HT1080 (cell line): Measurements from ENCODE around the gene DLGAP1. TPM values are rescaled to one million over a fixed set of nuclear protein-coding genes. Genes with fewer than 3 reads are reported as not detected.

ENCODE experiments used
- DNase-seq: peaks from one replicate; pipeline ENCODE4 v3.0.0-alpha.2; 2015; ENCODE audit warnings: low read depth
- total RNA-seq: library from RNA; depleted of rRNA; stranded (reverse); fragments of >200 nt; shearing (Covaris generic); gene quantifications from 2 replicates; pipeline ENCODE4 v1.2.3, GENCODE V29; 2014

Gene DLGAP1
- total RNA-seq, 1 experiment from 2014 or later, result not detected

GRCh38 chr18:4007846-4008245 lies 447.3 kb downstream of the DLGAP1 start:
- DNase-seq, result no peak

- peak; percentile 28 for DNase-seq
These were observed 450.8 kb downstream of the DLGAP1 start for GRCh38 chr18:4004183-4004829.

GRCh38 chr18:3998698-3999333 lies 456.3 kb downstream of the DLGAP1 start:
- no peak for DNase-seq

GRCh38 chr18:3995476-3996102 lies 459.5 kb downstream of the DLGAP1 start:
- DNase-seq, result peak; percentile 60

GRCh38 chr18:3993941-3994687 lies 461.0 kb downstream of the DLGAP1 start:
- no peak for DNase-seq

- DNase-seq, result peak; percentile 40
These were observed 469.4 kb downstream of the DLGAP1 start for GRCh38 chr18:3985664-3986063.

- no peak for DNase-seq
These were observed 470.1 kb downstream of the DLGAP1 start for GRCh38 chr18:3985020-3985419.

- no peak for DNase-seq
These were observed 470.8 kb downstream of the DLGAP1 start for GRCh38 chr18:3984163-3984757.

- DNase-seq, result peak; percentile 73
These were observed 471.6 kb downstream of the DLGAP1 start for GRCh38 chr18:3983351-3983969.

- DNase-seq, result no peak
These were observed 472.6 kb downstream of the DLGAP1 start for GRCh38 chr18:3982541-3982940.

- no peak for DNase-seq
These were observed 476.1 kb downstream of the DLGAP1 start for GRCh38 chr18:3979024-3979423.

- DNase-seq, result no peak
These were observed 481.8 kb downstream of the DLGAP1 start for GRCh38 chr18:3973191-3973850.

GRCh38 chr18:3972291-3972930 lies 482.7 kb downstream of the DLGAP1 start:
- DNase-seq, result no peak

- no peak for DNase-seq
These were observed 484.2 kb downstream of the DLGAP1 start for GRCh38 chr18:3970929-3971328.

- DNase-seq, result no peak
These were observed 487.5 kb downstream of the DLGAP1 start for GRCh38 chr18:3967359-3968180.

- peak; percentile 58 for DNase-seq
These were observed 488.3 kb downstream of the DLGAP1 start for GRCh38 chr18:3966642-3967358.

GRCh38 chr18:3966246-3966641 lies 488.9 kb downstream of the DLGAP1 start:
- no peak for DNase-seq

- no peak for DNase-seq
These were observed 494.1 kb downstream of the DLGAP1 start for GRCh38 chr18:3960977-3961376.

- no peak for DNase-seq
These were observed 495.0 kb downstream of the DLGAP1 start for GRCh38 chr18:3960142-3960541.
